Cardiac fibroblast (primary cell): ENCODE results near the gene METTL26.
A peak's percentile ranks its signal among the peaks of the same experiment; 100 is the strongest.

Experiments
- DNase-seq, 2 donors: peaks; one replicate each; pipeline versions ENCODE4 v3.0.0 to v3.0.0-alpha.2; 2010; ENCODE audit warnings: low read depth in 2 of 2
- H3K4me3 ChIP-seq, 2 donors: replicated peaks in 1 of 2; 1 replicate in 1 of 2; 2 replicates in 1 of 2; pipeline ENCODE4 v1.5.1; 2011; ENCODE audit warnings: low read depth in 2 of 2, low read length in 2 of 2, mild to moderate bottlenecking in 2 of 2, moderate library complexity in 1 of 2
- CTCF ChIP-seq: IDR thresholded peaks from one replicate; pipeline ENCODE4 v1.5.1; 2011; ENCODE audit warnings: low read depth, mild to moderate bottlenecking, low read length, inconsistent platforms

METTL26 gene

DNA sequence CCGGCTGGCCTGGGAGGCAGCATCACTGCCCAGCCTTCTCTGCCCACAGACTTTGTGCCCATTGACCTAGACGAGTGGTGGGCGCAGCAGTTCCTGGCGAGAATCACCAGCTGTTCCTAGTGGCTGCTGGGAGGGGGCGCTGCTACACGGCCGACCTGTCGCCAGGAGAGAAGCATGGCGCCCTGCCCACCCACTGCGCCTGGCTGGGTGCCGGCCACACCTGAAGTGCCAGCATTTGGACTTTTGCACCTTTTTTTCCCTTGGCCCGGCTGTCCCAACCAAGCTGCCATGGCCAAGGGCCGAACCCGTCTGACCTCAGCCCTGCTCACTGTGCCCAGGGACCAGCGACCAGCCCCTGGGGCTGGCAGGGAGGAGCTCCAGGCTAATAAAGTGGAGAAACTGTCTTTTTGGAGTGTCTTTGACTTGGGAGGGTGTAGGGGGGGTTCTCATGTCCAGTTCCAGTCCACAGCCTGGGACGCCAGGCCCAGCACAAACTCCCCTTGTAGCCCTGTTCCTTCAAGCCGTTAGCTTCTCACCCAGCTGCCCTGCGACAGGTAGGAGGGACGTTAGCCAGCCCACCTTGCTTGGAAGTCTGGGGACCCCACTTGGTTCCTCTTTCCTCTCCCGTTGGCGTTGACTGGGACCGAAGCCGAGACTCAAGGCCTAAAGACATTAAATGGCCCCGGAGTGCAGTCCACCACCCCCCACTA lies 12.1 kb upstream of the METTL26 start:
- TF ChIP-seq CTCF: peak; percentile 41
- DNase-seq: peak; percentile 21 to 31
- peak overlapping the region; percentile 52 to 68 for H3K4me3 ChIP-seq

DNA sequence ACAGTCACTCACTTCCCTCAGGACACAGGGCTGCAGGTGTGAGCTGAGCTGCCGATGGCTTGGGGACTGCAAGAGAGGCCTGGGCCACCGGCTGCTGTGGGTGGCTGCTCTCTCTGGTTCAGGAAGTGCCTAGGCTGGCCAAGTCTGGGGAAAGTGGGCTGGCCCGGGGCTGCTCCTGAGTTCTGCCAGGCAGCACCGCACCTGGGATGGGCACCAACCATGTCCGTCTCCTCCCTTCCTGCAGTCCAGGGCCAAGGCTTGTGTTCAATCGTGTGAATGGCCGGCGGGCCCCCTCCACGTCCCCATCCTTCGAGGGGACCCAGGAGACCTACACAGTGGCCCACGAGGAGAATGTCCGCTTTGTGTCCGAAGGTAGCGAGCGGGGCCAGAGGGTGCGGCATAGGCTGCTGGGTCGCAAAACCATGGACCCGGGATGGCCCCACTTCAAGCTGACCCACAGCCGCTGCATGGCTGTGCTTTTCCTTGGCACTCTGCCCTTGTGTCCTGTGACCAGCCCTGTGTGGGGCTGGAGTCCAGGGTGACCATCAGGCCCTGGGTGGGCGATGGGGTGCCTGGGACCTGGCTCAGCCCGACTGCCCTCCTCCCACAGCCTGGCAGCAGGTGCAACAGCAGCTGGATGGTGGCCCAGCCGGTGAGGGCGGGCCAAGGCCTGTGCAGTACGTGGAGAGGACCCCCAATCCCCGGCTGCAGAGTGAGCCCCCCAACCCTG lies 11.2 kb upstream of the METTL26 start:
- no peak for DNase-seq
- no peak overlapping the region for H3K4me3 ChIP-seq
- TF ChIP-seq CTCF: no peak

- no peak for TF ChIP-seq CTCF
- no peak for DNase-seq
- H3K4me3 ChIP-seq: no peak overlapping the region
Observed at GRCh38 chr16:646679-647172, 10.6 kb upstream of the METTL26 start.

DNA sequence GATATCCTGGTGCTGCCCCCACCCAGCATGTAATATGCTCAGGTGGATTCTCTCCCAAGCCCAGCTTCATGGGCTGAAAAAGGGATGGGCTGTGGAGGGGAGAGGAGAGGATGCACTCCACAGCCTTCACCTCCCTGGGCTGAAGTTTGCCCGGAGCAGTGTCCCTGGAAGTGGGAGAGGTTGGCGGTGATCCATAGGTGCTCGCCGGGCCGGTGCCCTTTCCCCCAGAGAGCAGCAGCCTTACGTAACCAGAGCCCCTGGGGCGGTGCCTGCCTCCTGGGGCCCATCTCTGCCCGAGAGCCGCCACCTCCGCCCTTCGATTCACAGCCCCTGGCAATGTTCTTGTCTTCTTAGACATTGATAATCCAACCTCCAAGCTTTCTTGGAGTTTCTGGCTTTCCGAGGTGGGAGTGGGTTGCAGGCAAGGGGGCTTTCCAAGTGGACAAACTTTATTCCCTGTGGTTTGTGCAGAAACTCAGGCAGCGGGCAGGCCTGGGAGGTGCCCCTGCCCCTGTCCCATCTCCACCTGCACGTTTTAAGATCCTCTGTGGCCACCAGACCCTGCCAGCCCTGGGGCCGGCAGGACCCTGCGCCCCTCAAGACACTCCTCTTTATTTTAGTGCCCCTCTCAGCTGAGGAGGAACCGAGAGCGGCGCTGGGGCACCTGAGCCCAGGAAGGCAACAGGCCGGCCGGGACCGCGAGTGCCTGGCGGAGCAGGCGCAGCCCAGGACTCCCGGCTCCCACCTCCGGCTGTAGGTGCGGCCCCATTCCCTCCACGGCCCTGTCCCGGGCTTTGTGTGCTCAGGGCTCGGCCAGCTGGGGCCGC lies 10.0 kb upstream of the METTL26 start:
- H3K4me3 ChIP-seq: no peak overlapping the region
- no peak for TF ChIP-seq CTCF
- no peak for DNase-seq

DNA sequence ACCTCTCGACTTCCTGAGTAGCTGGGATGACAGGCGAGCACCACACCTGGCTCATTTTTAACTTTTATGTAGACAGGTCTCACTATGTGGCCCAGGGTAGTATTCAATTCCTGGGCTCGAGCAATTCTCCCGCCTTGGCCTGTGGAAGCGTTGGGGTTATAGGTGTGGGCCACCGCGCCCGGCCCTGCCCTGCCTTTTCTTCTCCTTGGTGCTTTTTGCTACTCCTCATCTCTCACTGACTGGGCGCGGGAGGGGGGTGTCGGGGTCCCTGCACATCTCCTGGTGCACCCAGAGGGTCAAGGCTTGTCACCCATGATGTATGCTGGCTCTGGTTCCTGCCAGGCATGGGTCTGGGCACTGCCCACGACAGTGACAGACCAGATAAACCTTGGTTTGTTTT lies 8.5 kb upstream of the METTL26 start:
- no peak for TF ChIP-seq CTCF
- H3K4me3 ChIP-seq: no peak overlapping the region
- DNase-seq: no peak

DNA sequence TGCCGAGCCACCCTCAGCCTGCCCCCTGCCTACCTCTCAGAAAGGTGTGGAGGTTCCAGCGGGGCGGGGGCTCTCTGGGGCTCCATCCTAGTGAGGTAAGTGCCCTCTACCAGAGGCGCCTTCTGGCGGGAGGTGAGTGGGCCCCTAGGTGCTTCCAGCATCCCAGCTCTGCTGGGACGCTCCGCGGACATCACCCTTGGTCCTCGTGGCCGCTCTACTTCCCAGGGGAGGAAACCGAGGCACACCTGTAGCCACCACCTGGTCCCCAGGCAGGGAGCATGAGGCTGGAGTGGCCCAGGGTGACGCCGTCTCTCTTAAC lies 6.9 kb upstream of the METTL26 start:
- peak overlapping the region; percentile 55 to 63 for H3K4me3 ChIP-seq
- TF ChIP-seq CTCF: no peak
- no peak for DNase-seq
